GF-D8 (cell line): ENCODE measurements around the gene WDR54.
"Not testable (repeated sequence)": the region's sequence is repeated elsewhere in the genome, so short reads cannot be mapped to it uniquely, and the experiment has no call there.

ENCODE experiments used
- DNase-seq: peaks from one replicate; lab custom pipeline; 2025; lab: John Stamatoyannopoulos, UW

The WDR54 gene

DNA sequence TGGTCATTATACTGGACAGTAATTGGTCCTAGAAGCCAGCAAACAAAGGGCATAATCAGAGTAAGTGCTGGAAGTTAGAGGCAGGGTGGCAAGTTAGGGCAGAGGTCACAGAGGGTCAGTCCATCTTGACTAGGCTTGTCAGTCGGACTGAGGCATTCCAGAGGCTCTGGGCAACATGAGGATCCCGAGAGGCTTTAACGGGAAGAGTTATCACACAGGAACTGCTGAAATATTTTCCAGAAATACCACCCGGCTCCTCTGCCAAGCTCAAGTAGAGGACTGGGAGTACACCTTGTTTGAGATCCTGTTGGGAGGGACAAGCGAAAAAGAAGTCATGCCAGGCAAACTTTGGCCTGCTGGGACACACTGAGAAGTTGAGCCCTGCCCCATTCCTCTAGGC lies 13.8 kb upstream of the WDR54 start:
- no peak for DNase-seq

DNA sequence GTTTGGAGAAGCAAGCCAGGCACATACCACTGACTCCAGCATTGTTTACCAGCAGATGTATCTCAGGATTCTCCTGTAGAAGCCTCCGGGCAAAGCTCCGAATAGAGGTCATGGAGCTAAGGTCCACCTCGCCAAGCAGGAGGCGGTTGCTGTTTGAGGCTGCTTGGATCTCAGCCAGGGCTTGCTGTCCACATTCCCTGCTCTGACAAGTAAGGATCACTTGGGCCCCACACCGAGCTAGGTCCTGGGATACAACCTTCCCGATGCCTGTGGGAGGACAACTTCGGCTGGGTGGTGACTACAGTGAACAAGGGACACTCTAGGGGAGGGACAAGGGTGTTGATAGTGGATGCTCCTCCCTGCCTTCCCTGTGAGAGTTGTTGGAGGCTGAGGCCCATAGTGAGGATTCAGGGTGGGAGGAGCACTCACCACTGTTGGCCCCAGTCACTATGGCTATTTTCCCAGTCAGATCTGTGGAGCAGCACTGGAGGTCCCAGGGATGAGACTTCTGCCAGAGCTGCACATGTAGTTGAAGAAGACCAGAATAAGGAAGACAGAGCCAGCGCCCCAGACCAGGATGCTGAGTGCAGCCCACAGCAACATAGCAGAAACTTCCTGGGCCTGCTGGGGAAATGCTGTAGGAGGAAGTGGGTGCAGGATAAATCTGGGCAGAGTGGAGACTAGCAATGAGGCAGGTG lies 8.4 kb upstream of the WDR54 start:
- no peak for DNase-seq

DNA sequence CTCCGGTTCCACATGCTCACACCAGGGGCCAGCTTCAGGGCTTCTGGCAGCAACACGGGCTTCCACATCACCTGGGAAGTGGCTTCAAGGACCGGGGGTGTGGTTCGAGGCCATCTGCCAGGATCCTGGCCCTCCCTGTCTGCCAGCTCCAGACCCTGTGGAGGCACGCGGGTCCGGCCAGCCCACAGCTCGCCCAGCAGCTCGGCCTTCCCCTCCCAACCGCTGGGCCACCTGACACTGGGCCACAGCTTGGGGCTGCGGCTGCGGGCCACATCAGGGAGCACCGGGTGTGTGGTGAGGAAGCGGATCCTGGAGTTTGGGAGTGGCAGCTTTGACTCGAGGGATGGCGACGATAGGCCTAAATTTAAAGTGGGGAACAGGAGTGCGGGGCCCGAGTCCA lies 7.1 kb upstream of the WDR54 start:
- DNase-seq: no peak

DNA sequence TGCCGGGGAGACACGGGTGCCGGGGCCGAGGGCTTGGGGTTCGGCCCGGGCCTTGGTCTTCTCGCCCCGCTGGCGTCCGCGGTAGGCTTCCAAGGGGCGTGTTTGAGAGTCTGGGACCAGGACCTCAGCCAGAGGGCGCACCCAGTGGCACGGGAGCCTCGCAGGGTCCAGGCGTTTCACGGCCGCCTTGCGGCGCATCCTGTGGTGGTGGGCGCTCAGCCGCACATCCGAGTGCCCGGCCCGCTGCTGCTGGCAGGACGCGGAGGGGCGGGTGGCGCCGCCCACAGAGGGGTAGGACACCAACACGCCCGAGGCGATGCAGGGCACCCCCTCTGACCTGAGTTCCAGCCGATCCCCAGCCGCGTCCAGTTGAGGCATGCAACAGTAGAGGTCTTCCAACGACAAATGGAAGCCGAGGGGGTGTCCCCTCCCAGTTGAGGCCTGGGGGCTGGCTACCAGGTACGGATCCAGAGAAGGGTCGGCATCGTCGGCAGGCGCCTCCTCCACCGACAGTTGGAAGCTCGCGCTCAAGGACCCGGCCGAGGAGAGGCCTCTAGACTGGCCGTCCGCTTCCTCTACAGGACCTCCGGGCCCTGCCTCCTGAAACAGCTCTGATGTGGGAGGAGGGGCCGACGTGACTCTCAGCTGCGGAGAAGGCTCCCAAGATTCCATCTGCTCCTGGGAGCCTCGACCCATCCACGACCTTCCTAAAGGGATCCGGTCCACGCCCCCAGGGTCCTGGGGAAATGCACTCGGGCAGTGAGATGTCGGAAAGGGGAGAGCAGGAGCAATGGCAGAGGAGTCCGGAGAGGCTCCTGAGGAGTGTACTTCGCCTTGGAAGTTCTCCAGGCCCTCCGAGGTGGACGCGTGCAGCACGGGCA lies 6.4 kb upstream of the WDR54 start:
- no peak for DNase-seq

DNA sequence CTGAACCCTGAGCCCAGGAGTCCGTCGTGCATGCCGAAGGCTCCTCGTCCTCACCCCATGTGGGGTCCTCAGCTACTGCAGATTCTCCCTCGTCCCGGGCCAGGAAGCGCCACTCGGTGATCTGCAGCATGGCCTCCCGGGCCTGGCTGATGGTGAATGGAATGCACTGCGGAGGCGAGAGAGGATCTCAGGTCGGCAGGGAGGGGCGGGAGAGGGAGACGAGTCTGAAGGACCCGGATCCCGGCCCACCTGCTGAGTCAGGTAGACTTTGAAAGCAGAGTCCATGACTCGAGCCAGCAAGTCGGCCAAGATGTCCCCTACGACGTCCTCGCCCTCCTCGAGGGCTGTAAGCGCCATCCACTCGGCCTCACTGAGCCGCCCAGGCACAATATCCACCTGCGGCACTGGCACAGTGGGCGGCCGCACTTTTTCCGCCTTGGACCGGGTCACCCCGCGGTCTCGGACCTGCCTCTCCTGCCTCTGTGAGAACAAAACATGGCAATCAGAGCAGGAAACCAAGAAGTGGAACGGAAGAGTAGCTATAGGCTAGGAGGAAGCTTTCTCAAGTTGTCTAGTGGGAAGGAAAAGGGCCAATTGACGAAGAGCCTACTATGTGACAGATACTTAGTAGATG lies 5.7 kb upstream of the WDR54 start:
- no peak for DNase-seq

DNA sequence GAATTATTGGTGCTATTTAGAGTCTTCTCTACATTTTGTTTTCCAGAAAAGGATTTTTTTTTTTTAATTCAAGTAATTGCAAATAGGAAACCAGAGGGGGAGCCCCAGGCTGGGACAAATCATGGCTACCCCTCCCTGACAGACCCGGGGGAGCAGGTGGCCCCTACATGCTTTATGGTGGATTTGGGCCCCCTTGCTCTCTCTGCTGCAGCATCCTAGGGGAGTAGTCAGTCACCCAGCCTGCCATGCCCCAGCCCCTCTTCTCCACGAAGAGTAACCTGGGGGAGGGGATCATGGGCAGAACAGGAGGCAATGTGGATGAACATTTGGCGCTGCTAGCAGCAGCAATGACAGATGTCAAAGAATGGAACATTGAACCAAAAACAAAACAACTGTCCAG lies 4.8 kb upstream of the WDR54 start:
- DNase-seq: no peak

DNA sequence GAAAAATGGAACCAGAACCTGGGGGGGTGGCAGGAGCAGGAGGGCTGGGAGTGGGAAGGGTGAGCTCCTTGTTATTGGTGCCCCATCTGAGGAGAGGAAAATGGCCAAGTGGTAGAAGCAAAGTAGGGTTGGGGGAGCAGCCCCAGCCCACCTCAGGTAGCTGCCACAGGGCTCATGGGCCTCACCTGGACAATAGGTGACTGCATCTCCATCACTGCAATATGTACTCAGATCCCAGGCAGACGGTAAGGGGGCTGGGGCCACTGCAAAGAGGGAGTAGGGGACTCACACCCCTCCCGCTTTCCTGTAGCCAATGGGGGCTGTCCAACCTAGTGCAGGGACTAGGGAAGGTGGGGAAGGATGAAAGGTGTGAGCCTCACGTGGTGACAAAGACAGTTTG lies 4.3 kb upstream of the WDR54 start:
- DNase-seq: no peak

DNA sequence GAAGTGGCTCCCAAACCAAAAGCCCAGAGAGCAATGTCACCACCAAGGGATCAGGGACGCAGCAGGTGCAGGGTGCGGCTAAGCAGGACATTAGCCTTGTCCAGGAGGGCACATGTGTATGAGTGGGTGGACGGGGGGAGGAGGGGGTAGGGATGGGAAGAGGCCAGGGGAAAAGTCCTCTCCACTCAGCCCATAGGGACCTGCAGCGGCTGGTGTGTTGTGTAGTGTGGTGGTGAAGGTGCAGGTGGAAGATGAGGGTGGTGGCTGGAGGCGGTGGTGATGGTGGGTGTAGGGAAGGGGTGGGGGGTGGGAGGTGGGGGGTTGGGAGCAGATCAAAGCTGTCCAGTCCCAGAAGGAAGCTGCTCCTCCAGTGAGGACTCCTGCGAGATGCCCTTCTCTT lies 3.8 kb upstream of the WDR54 start:
- no peak for DNase-seq

DNA sequence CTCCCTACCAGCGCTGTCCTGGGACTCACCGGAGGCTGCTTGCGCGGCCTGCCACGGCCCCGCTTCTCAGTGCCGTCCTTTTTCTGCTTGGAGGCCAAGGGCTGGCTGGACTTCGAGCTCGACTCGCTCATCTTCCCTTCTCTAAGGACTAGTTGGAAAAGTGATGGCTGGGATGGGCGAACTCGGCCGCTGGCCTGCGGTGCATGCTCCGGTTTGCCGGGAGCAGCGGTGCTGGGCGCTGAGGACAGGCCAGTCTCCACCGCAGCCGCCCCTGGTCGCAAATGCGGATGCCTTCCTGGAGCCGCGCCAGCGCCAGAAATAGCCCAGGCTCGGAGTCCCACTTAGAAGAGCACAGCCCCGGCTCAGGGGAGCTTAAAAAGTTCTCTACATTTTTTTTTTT lies 3.2 kb upstream of the WDR54 start:
- no peak for DNase-seq

DNA sequence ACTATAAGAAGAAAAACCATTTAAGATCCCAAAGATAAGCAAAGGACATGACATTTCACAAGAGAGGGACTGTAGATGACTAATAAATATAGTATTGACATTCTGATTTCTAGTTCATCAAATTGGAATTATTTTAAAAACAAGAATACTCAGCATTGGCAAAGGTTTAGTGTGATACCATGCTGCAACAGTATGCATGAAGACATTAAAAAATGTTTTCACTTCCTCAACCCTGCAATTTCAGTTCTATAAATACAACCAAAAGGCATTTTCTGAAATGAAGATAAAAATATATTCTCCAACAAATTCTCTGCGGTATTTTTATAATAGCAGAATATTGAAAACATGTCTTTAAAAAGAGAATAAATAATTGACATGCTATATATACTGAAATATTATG lies 2.2 kb upstream of the WDR54 start:
- no peak for DNase-seq

DNA sequence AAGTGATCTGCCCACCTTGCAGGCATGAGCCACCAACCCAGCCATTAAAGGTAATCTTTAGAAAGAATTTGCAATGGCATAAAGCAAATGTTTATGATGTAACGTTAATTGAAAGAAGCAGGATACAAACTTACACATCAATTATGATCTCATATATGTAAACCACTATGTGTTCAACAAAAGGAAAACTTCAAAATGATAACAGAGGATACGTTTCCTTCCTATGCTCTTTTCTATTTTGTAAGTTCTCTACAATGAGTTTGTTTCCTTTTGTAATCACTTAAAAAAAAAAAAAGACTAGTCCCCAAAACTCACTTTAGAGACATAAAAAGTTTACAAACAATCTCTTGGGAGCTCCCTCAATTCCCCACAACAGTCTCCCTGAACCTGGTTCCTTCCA lies 1.5 kb upstream of the WDR54 start:
- DNase-seq: no peak

DNA sequence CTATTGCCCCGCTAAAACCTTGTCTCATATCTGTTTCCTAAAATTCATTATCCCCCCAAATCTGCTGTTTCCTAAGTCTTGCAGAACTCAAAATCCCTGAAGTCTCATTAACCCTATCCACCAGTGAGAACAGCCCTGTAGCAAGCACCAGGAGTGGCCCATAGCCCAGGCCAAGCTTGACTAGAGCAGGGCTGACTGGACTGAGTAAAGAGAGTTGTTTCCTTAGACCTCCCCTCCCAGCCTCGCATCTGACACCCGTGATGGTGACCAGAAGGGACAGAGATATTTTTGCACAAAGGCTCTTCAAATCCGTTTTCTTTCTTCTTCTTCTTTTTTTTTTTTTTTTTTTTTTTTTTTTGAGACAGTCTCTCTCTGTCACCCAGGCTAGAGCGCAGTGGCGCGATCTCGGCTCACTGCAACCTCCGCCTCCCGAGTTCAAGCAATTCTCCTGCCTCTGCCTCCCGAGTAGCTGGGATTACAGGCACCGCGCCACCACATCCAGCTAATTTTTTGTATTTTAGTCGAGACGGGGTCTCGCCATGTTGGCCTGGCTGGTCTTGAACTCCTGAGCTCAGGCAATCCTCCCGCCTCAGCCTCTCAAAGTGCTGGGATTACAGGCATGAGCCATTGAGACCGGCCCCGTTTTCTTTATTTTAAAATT lies 957 bp upstream of the WDR54 start:
- DNase-seq: not testable (repeated sequence)

DNA sequence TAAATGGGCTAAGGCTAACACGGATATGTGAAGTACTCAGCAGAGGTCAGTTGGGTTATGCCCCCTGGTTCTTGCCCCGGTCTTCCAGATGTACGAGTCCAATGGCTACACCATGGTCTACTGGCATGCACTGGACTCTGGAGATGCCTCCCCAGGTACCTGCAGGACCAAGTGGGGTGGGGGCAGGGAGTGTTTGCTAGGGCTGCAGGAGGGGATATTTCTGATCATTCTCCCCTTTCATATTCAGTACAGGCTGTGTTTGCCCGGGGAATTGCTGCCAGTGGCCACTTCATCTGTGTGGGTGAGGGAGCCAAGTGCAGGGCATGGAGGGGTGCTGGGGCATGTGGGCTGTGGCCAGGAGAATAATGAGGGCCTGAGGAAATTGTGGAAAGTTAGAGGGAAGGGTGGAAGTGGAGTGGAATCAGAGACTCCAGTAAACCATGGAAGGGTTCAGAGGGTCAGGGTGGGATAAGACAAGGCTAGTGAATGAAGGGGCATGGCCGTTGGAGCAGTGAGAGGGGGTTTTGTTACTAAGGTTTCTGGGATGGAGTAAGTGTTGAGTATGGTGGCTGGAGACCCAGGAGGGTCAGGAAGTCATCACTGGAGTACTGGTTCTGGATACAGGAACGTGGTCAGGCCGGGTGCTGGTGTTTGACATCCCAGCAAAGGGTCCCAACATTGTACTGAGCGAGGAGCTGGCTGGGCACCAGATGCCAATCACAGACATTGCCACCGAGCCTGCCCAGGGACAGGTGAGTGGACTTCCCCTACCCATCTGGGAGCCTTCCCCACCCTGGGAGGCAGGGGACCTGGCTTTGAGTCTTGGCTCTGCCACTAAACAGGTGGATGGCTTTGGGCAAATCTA lies 1.9 kb downstream of the WDR54 start:
- DNase-seq: no peak

DNA sequence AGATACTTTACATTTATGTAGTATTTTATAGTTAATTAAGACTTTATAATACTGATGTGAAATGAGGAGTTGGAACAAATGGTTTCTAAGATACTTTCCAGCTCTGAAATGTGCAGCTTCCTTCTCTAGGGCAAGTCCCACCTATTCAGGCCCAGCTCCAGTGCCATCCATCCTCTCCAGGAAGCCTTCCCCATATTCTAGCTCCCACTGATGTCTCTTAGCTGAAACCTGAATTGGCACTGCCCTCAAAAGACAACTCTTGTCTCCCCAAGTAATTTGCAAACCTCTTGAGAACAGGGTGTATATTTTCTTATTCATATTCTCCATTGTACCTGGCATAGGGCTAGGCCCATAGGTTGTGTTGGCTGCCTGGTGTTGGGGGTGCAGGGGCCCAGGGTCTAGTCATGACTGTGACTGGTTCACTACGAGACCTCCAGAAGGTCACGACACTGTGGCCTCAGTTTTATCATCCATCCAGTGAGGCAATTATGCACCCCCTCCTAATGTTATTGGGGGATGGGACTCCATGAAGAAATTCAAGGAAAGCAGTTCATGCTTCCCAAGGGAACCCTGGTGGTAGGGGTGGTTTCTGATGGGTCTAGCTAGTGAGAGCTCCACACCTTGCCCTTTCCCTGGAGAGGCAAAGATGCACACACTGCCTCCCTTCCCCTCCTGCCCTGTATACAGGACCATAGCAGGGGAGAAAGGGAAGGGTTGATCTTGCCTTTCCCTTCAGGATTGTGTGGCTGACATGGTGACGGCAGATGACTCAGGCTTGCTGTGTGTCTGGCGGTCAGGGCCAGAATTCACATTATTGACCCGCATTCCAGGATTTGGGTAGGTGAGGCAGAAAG lies 2.8 kb downstream of the WDR54 start:
- DNase-seq: no peak

DNA sequence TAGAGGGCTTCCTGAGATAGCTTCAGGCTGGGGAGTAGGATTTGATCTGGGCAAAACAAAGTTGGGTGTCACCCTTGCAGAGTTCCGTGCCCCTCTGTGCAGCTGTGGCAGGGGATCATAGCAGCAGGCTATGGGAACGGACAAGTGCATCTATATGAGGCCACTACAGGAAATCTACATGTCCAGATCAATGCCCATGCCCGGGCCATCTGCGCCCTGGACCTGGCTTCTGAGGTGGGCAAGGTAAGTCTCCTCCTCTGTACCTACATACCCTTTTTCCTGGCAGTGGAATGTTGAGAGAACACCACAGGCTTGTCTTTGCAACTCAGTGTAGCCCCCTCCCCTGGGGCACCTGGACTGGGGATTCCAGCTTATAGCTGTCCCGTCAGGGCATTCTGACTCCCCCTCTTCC lies 3.5 kb downstream of the WDR54 start:
- DNase-seq: no peak

DNA sequence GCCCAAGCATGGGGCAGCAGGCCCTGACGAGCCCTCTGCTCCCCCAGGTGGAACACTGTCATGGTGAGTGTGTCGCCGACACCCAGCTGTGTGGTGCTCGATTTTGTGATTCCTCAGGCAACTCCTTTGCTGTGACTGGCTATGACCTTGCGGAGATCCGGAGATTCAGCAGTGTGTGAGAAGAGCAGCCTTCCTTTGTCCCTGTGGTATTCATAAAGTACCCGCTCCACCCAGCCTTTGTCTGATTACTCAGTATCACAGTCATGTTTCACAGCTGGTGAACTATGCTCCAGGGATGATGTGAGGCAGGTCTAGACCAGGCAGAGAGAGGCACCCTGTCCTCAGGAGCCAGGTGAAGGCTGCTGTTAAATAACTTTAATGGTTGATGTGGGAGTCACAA lies 4.0 kb downstream of the WDR54 start:
- no peak for DNase-seq

DNA sequence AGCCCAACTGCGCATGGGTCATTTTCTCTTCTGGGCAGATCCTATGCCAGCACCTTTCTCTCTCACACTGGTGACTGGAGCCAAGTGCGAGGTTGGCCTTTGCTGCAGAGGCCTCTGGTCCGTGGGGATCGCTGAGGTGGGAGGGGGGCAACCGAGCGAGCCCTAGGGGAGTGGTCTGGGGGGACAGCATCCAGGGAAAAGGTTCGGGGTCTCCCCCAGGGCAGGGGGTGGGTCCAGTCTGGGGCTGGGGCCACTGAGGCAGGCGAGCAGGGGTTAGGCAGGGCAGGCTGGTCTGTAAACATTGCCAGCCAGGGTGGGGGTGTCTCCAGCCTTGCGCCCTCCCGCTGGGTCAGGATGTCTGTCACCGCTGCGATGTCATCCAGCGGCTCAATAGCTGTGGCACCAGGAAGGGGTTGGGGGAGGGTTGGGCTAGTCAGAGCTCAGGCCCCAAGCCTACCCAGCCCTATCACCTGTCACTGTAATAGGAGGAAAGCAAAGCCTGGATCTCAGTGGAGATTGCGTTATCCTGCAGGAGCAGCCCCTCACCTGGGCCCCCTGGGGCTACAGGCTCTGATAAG lies 4.7 kb downstream of the WDR54 start:
- no peak for DNase-seq

DNA sequence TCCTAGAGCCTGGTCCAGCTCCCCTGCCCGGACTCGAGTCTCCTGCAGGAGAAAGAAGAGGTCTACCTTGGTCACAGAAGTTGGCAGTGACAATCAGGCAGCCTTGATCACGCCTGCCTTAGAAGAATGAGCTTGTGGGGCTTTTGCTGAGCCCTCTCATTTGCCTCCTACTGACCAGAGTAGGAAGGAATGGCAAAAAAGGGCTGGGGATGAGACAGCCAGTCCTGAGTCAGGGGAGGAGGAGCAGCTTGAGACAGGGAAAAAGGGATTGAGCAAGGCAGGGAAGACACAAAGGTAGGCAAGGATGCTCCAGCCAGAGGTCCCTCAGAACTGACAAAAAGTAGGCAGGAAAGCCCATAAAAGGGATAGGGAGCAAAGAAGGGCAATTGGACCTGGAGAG lies 6.0 kb downstream of the WDR54 start:
- no peak for DNase-seq

DNA sequence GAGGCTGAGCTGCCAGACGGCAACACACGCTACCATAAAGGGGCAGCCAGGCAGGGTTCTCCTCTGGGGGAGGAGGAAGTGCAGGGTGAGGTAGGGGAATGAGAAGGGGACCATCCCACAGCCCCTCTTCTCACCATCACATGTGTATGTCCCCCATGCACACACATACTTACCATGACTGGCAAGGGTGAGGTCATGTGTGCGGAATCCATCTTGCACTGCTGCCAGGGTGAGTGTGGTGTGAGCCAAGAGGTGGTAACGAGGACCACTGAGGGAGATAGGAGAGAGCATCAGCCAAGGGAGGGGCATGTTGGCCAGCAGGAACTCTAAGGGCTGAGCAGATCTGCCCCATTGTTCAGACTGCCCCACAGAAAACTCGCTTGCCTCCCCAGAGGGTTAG lies 7.1 kb downstream of the WDR54 start:
- DNase-seq: no peak
